HG03354 (cell line): ENCODE data around the gene SSBP1.
"Not testable (repeated sequence)": the region's sequence is repeated elsewhere in the genome, so short reads cannot be mapped to it uniquely, and the experiment has no call there.

Source experiments
- ATAC-seq: cut with Tn5 transposase; IDR thresholded peaks from one replicate; pipeline ENCODE4 v1.9.1; 2021; ENCODE audit warnings: mild to moderate bottlenecking; ENCODE audit not compliant: unreplicated experiment, poor library complexity, severe bottlenecking

Gene SSBP1

DNA sequence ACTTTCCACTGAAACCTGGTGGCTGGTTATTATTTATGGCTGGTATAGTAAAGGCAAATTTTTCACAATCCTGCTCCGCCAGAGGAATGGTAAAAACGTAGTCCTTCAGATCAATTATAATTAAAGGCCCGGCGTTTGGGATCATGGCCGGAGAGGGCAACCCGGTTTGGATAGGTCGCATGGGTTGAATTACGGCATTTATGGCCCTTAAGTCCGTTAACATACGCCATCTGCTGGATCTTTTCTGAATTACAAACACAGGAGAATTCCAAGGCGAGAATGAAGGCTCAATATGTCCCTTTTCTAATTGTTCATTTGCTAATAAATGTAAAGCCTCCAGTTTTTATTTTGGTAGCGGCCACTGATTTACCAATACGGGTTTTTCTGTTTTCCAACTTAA is 14.5 kb downstream of the SSBP1 start:
- ATAC-seq = no peak

DNA sequence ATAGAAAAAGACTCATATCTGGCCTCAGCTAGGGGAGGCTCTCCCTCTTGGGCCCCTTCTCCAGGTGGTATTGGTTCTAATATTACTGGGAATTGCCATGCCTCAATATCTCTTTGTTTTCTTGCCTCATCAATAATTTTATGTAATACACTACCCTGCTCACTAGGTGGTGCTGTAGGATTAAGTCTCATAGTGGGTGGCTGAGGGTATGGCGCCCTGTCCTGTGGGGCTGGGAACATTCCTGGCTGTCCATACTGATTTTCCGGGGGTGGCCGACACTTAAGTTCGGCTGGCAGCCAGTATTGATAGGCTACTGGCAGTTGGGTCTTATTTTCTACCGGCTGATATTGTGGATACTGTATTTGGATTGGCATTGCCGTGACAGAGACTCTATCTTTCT is 16.8 kb downstream of the SSBP1 start:
- ATAC-seq = no peak

DNA sequence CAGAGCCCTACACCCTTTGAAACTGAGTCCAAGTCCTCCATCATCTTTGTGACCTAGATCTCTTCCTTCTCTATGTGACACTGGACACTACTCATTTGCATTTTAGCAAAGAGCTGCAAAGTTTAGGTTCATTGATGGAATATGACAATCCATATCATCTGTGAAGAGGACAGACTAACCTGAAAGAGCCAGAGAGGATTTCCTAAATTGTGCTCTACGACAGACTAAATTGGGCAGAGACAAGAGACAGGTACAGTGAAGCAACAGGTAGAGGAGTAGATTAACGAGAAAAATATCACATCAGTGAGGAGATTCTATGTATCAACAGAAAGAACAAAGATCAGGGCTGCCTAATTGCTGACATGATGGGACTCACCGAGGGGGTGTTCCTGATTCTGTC is 25.6 kb downstream of the SSBP1 start, which contains the start of gene TAS2R3:
TAS2R3 (plus strand) TSS at position 301 of the 400 bp plus-strand sequence; CDS start at position 363, 62 bp downstream.
- ATAC-seq = no peak

DNA sequence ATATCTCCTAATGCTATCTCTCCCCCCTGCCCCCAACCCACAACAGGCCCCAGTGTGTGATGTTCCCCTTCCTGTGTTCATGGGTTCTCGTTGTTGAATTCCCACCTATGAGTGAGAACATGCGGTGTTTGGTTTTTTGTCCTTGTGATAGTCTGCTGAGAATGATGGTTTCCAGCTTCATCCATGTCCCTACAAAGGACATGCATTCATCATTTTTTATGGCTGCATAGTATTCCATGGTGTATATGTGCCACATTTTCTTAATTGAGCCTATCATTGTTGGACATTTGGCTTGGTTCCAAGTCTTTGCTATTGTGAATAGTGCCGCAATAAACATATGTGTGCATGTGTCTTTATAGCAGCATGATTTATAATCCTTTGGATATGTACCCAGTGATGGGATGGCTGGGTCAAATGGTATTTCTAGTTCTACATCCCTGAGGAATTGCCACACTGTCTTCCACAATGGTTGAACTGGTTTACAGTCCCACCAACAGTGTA is 32.0 kb downstream of the SSBP1 start:
- ATAC-seq = not testable (repeated sequence)

DNA sequence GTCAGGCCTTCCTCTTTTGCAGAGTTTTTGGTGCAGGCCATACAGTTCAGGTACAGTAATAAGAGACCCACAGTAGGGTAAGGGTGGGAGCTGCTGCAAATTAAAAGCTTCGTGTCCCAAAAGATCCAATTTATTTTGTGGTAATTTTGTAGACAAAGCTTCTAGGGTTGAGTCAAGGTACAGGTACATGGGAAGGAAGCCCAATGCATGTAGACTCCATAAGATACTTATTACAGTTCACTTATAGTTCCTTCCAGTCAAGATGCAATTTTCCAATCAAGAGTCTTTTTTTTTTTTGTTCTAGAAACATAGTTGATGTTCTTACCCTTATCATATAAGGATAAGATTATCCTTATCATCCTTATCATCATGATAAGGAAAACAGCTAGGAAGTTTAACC is 38.2 kb downstream of the SSBP1 start, which contains the start of gene TAS2R4:
TAS2R4 (plus strand) TSS at position 301 of the 400 bp plus-strand sequence. CDS start 1,815 bp downstream, outside the sequence.
- no peak for ATAC-seq

DNA sequence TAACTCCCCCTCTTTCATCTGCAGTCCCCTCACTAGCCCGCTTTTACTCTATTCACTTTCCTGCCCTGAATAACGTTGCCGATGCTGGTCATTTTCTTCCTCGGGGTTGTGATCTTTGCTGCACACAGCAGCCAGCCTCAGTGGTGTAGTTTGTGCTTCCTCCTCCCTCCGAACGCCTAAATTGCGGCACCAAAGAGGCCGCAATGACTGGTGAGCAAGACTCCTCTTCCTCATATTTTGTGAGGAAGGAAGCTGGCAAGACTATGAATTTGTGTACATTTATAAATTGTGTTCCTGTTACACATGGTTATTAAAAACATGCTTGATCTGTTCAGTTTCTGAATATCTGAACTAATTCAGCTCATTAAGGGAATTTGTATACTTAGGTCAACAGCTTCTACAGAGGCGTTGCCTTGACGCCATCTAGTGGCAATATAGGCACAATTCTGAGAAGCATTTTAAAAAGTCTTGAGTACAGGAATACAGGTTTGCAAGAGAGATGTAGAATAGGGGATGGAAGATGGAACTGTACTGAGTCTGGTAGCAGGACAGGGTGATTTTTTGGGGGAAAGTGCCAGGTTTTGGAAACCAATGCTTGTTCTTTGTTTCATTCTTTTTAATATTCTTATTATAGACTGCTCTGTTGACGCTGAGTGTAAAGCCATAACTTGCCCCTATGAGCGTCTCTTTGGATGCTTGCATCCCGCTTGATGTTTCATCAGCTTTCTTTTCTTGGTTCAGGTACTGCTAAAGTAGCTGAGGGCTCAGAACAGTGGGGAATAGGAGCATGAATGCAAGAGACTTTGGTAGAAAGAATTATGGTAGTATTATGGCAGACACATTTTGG is 47.8 kb downstream of the SSBP1 start:
- peak; percentile 87 for ATAC-seq

DNA sequence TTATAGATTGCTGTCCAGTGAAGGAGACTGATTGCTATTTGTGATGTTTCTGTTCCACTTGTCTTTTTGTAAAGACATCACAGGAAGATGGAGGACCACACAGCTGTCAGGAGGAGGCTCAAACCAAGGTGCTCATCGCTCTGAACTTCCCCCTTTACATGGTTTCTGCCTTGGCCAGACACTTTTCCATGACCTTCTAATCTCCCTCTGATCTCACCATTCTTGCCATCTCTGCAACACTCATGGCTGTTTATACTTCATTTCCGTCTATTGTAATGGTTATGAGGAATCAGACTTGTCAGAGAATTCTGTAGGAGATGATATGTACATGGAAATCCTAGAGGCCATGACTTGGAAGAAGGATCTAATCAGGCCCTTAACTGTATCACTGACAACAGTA is 50.1 kb downstream of the SSBP1 start:
- ATAC-seq = no peak

DNA sequence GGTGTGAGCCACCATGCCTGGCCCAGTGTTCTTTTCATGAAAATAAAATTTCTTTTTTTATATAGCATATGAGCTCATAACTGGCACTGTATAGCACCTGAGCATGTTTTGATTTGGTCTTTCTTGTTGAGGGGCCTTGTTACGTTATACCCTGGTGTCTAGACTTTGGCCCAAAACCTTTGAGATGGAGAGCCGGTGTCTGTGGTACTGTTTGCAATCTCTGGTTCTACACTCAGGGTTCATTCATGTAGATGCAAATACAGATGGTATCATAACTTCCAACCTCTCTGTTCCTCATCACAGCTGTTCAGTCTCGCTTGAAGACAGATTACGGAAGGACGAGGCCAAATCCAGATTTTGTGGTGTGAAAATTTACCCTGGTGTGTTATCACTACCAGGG is 51.8 kb downstream of the SSBP1 start, which contains the start of gene TAS2R5:
TAS2R5 (plus strand) TSS at position 301 of the 400 bp plus-strand sequence. CDS start 145 bp downstream, outside the sequence.
- ATAC-seq = no peak

DNA sequence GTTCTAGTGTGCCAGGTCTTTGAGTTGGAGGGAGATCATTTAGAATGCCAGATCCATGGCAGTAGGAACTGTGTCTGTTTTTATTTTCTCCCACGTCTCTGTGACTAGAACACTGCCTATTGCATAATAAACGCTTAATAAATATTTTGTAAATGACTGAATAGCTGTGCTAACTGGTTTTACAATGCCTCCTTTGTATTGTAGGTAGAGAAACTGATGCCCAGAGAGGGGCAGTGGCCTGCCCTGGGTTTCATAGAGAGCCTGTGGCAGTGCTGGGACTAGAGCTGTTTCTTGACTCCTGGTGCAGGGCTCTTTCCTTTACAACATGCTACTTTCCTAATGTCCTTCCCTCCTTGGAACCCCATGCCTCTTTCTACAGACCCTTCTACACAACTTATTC is 54.4 kb downstream of the SSBP1 start:
- ATAC-seq = no peak
